Measurements from ENCODE around the gene TBL1X.
"Not testable (repeated sequence)": the region's sequence is repeated elsewhere in the genome, so short reads cannot be mapped to it uniquely, and the experiment has no call there.

Gene TBL1X

DNA sequence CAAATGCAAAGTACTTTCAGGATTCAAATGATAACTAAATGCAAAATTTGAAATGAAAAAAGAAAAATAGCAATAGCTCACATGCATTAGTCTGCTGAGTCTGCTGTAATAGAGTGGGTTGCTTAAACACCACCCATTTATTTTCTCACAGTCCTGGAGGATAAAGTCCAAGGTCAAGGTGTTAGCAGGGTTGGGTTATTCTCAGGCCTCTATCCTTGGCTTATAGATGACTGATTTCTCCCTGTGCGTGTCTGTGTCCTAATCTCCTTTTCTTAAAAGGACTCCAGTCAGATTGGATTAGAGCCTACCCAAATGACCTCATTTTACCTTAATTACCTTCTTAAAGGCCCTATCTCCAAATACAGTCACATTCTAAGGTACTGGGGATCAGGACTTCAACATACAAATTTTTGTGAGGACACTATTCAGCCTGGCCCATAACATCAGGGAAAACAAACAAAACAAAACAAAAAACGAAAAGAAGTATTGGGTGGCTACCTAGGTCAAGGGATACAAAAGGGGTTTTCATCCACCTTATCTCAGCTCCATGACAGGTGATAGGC is 6.3 kb upstream of the TBL1X start:
- no peak for DNase-seq (ENCODE audit: extremely low read depth in 1 of 2, low read depth in 1 of 2)

DNA sequence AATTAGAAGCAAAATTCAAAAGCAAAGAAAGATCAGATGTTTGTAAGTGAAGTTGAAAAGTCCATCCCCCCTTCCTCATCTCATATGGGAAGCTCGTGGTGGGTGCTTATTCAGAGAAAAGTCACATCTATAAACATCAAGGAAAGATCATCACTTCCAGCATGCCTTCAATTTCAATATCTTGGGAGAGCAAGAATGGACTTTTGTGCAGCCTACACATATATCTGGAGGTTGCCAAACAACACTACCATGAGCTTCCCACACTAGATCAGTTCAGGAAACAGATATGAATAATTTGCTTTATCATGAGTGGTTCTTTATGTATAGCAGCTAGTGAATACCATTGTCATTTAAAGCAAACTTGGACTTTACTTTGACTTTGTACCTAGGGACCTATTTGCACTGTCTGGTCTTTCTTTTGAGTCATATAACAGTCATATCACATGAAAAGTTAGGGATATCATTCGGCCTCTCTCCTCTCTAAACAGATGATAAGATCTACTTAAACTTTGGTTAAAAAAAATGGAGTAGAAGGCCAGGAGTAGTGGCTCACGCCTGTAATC is 5.6 kb upstream of the TBL1X start:
- DNase-seq (ENCODE audit: extremely low read depth in 1 of 2, low read depth in 1 of 2), result no peak

DNA sequence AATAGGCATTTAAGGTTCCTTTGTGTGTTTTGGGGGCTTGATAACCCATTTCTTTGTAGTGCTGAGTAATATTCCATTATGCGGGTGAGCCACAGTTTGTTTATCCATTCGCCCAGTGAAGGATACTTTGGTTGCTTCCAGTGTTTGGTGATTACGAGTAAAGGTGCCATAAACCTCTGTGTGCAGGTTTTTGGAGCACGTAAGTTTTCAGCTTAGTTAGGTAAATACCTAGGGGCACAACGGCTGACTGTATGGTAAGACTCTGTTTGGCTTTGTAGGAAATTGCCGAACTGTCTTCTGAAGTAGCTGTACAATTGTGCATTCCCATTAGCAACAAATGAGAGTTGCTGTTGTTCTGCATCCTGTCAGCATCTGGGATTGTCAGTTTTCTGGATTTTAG is 3.8 kb upstream of the TBL1X start:
- DNase-seq (ENCODE audit: extremely low read depth in 1 of 2, low read depth in 1 of 2), result no peak

DNA sequence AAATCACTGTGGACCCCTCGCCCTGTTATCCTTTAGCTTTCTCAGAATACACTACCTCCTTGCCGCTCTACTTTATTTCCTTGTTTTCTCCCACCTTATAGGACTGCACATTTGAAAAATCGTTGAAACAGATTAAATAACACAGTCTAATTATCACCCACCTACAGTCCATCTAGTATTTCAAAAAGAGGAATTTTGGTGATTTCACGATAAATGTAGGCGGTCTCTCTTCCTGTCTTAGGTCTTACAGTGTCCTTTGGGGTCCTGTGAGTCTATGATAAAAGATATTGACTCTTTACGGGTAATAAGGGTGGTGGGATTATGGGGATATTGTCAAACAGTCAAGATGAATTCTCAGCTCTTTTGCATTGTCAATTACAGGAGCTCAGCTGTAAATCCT is 2.4 kb upstream of the TBL1X start:
- DNase-seq (ENCODE audit: extremely low read depth in 1 of 2, low read depth in 1 of 2), result no peak

DNA sequence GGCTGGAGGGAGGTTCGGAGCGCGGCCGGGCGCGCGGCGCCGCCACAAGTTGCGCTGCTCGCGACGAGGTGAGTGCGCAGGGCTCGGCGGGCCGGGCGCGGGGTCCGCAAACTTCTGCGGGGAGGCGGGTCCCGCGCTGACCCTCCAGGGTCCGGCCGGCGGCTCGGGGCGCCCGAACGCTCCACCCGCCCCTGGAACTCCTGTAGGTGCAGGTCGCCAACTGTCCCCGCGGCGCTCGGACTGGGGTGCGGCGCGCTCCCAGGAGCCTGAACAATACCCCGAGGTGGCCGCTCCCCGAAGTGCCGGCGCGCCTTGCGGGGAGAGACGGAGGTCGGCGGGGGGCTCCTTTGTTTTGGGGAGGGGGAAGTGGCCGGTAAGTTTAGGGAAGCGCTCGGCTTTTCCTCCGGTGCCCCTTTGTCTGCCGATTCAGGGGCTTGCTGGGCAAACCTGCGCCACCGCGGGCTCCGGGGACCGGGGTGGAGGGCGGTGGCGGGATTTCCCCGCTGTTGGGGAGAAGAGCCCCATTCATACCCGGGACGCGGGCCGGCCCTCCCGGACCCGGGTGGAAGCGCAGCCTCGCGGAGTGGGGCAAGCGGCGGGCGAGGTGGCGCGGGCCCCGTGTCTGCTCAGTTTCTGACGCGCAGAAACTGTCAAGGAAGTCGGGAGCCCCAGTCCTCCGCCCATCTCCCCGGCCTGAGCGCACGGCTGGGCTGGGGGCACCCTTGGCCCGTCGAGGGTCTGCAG is 694 bp downstream of the TBL1X start:
- DNase-seq (ENCODE audit: extremely low read depth in 1 of 2, low read depth in 1 of 2), result no peak

DNA sequence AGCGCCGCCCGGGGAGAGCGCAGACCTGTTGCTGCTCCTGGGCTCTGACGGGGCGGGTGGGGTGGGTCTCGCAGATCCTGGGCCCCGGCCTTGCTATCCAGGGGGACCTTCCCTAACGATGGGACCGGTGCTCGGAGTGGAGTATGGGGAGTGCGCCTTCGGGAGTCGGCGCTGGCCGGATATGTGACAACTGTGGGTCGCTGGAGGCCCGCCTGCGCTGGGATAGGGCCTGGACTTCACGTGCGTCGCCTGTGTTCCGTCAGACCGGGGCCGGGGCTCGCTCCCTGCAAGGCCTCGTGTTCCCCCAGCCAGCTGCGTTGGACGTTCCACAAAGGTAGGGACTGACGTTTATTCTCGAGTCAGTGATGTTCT is 1.3 kb downstream of the TBL1X start:
- no peak for DNase-seq (ENCODE audit: extremely low read depth in 1 of 2, low read depth in 1 of 2)

DNA sequence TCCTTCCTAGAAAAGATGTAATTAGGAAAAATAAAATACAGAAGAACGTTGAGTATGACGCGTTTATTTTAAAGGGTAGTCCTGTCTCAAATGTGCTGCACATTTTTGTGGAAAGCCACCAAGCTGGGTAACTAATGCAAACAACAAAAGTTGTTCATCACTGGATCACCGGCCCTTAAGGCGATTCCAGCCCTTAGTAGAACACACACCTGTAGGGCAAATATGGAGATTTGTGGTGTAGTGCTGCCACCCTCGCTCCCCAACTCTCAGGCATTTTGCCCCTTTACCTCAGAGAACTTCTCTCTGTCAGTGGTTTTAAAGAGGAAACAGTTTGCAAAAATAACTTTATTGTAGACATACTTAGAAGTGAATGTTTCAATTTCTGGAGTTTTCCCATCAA is 1.9 kb downstream of the TBL1X start:
- no peak for DNase-seq (ENCODE audit: extremely low read depth in 1 of 2, low read depth in 1 of 2)

DNA sequence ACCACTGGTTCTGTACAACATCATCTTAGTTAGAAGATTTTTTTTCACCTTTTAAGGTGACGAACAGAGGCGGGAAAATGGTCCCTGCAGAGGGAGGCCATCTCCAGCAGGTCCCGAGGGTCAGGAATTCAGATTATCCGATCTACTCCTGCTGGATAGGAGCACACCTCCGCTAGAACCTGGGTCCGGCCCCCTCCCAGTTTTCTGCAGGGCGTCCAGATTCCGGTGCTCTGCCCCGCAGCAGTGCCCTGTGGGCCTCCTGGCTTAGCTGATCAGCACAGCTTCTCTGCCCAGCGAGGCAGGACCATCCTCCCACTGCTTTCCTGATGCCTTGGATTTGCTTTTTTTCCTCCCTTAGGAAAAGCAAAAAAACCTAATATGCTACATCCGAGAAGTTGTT is 2.3 kb downstream of the TBL1X start:
- DNase-seq (ENCODE audit: extremely low read depth in 1 of 2, low read depth in 1 of 2), result no peak

DNA sequence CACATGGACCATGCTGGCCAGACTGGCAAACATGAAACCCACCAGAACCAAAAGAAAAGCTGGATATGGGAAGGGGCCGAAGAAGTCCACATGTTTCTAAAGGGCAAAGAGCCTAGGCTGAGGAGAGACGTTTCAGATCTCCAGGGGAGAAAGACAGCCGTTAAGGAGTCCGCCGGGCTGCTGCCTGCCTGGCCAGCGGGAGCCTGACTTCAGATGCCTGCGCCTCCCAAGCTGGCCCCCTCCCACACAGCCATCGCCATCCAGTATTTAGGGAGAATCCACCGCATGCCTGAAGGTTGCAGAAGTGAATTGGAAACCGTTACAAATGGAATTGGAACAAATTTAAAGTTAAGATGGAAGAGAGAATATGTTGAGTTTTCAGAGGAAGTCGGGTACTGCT is 2.9 kb downstream of the TBL1X start:
- no peak for DNase-seq (ENCODE audit: extremely low read depth in 1 of 2, low read depth in 1 of 2)

DNA sequence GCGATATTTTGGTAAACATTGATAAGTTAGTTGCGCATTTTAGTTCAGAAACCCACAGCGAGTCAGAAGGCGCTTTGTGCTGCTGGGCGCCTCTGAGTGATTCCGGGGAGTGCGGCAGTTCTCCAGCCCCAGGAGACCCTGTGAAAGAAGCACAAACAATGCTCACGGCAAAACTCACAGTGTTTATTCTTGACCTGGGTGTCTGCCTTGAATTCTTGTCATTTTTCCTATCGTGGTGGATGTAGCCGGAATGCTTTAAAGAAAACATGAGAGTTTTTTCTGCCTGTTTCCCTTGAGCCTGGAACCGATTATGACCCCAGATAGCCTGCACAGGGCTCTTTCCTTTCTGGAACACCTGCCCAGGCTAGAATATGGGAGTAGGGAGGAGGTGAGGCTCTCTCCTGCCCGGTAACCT is 6.7 kb downstream of the TBL1X start:
- DNase-seq (ENCODE audit: extremely low read depth in 1 of 2, low read depth in 1 of 2), result no peak

DNA sequence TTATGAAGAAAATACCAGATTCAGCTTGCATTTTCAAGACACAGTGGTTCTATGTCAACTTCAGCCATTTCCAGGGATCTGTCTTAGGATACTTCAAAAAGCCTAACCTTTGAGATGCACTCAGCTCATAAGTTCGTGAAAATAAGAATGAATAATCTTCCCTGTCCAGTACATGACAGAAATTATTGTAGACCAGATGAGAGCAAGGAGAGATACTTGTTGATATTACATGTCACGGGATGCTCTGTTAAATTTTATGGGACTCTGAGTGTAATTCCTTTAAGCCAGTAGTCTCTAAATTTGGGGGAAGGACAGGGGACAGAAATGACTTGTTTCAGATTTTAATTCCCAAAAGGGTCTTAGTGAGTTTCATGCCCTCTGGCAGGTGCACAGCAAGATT is 8.8 kb downstream of the TBL1X start:
- DNase-seq (ENCODE audit: extremely low read depth in 1 of 2, low read depth in 1 of 2), result no peak

DNA sequence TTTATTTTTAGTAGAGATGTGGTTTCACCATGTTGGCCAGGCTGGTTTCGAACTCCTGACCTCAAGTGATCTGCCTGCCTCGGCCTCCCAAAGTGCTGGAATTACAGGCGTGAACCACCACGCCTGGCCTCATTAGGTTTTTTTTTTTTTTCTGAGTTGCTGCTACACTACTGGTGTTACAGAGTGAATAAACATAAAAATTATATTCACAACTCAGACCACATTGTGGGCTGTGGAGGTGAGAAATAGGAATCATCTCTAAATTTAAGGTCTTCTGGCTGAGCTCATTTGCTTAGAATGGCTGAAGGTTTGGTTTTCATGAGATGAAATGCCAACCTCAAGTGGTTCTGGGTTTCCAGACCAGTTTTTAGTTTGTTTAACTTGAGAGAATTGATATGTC is 10.6 kb downstream of the TBL1X start:
- DNase-seq (ENCODE audit: extremely low read depth in 1 of 2, low read depth in 1 of 2), result not testable (repeated sequence)

DNA sequence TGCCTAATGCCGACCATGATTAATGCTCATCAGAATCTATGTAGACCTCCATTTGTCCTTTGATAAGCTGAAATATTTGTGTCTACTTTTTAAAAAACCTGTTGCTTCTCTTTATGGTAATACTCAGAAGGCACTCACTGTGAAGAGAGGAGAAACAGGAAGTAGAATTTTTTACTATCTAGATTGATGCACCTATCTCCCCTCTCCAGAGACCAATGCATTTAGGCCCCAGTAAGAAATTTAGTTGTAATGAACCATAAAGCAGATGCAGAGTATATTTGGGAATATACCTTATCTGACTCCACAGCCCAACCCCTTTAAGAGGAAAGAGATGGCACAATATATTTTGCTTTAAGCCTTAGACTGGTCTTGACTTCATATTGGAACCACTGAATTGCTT is 11.1 kb downstream of the TBL1X start:
- DNase-seq (ENCODE audit: extremely low read depth in 1 of 2, low read depth in 1 of 2), result no peak

DNA sequence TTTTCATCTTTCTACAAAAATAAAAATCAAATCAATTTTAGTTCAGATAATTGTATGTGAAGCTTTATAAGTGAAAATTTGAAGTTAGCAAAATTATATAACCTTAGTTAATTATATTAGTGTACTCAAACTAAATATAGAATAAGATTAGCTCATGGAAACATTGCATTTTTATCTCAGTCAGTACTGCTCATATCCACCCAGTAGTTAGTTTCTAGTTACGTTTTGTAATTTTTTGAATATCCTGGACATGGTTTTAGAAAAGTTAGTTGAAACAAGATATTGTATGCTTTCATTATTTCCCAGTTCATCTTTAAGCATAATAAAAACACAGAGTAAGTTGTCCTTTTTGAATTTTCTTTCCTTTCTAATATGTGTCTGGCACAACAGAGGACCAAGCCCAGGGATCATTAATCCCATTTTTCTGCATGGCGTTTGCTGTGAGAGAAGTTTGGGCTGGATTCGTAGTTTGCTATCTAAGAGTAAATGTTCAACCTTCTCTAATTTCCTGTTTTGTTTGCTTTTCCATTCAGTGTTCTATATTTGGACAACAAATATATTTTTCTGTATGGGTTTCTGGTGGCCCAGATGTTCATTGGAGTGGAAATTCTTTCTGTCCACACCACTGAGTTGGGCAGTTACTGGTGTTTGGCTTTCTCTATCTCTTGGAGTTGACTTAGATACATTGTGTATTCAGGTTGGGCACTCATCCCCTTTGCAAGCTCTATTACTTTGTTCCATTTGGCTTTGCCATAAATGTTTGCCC is 12.1 kb downstream of the TBL1X start:
- DNase-seq (ENCODE audit: extremely low read depth in 1 of 2, low read depth in 1 of 2), result no peak

DNA sequence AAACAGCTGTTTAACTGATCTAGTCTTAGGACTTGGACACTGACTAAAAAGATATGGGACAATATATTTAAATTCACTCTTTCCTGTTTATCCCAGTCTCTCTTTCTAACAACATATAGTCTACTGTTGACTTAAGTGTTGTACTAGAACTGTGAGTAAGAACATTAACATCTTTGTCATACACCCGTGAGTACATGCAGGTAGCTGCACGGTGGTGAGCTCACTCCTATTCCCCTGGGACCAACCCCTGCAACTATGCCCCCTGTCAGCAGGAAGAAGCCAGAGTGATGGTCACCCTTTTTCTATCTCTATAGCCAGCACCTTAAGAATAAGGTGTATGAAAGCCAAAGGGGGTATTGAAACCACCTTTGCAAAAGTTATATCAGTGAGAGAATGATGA is 17.6 kb downstream of the TBL1X start:
- no peak for DNase-seq (ENCODE audit: extremely low read depth in 1 of 2, low read depth in 1 of 2)

DNA sequence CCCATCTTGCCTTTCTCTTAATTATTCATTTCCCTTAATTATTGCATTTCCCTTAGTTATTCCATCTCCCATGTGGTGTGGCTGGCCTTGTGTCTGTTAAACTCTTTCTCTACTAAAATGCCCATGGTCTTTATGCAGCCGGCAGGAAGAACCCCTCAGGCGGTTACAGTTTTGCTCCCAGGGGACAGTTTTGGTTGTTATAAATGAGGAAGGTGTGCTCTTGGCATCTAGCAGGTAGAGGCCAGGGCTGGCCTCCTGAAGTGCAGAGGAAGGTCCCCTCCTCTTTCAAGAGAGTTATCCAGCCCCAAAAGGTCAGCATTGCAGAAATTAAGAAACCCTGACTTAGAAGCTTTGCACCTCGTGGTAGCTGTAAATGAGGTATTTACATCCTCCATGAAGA is 18.0 kb downstream of the TBL1X start:
- no peak for DNase-seq (ENCODE audit: extremely low read depth in 1 of 2, low read depth in 1 of 2)

DNA sequence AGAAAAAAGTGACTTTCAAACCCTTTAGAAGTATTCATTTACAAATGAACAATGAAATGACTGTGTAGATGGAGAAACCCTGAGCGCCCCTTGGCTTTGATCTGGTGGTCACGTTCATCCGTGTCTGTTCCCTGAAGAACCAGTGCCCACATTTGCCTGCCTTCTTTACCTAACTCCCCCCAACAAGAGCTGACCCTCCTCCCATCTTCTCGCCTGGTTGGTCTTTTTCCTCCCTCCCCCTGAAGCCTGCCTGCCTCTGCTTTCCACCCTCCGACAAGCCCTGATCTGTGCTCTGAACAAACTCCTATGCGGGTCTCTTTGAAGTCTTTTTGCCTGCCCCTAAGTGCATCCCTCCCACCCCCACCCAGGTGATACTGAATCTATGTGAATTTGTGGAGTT is 18.5 kb downstream of the TBL1X start:
- no peak for DNase-seq (ENCODE audit: extremely low read depth in 1 of 2, low read depth in 1 of 2)

DNA sequence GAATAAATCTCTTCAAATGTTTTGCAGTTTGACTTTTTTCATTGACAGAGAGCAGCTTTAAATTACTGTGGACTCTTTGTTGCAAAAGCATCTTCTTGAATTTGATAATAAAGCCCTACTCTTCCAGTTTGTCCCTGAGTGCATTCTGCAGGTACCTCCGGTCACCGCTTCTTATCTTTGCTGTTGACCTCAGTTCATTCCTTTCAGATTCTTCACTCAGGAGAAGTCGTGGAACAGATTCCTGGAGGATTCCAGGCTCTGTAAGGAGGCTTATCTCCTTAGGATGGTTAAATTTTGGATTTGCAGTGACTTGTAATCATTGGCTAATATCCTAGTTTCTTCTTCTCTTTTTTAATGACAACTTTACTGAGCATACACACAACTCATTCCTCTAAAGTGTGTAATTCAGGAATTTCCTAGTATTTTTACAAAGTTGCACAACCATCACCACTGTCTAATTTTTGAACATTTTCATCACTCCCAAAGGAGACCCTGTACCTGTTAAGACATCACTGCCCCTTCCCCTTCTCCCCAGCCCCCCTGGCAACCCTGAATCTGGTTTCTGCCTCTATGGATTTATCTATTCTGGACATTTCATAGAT is 22.0 kb downstream of the TBL1X start:
- DNase-seq (ENCODE audit: extremely low read depth in 1 of 2, low read depth in 1 of 2), result no peak

DNA sequence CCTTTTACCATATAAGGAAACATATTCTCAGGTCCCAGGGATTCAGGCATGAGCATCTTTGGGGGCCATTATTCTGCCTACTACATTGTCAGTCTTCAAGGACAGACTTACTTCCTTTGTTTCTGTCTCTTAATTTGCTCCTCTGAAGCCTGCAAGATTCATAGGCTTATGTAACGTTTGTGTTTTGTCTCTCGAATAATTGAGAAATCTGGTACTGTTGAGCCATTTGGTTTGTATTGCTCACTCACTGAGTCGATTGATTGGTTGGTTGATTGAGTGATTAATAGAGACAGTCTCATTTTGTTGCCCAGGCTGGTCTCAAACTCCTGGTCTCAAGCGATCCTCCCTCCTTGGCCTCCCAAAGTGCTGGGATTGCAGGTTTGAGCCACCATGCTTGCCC is 23.7 kb downstream of the TBL1X start:
- DNase-seq (ENCODE audit: extremely low read depth in 1 of 2, low read depth in 1 of 2), result no peak

DNA sequence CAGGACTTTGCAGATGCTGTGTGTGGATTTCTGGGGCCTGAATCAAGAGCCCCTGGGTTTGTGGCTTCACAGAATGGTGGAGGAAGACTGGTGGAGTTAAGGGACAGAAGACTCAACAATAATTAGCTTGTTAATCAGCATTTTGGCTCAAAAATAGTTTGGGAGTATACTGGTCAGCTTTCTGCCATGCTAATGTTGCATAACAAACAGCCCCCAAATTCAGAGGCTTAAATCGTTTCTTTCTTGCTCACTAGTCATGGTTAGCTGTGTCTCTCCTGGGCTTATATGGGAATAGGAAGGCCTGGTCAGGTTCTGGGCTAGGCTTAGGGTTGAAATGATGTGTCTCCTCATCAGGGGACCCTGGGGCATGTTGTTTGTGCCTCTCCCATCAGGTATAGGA is 24.4 kb downstream of the TBL1X start:
- DNase-seq (ENCODE audit: extremely low read depth in 1 of 2, low read depth in 1 of 2), result no peak

DNA sequence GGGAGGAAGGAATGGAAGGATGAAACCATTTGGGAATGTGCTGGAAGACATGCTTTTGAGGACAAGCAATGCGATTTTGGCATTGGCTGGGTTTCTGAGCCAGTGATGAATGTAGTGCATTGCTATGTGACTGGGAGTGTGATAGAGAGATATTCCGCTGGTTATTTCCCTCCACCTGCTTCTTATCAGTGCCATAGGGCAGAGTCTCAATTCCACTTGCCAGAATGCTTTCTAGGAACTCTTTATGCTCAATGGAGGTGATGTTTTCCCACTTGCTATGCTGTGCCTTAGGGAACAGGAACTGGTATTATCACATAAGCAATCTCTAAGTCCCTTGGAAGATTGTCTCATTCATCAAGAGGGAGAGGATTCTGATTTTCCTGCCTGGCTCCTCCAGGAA is 28.0 kb downstream of the TBL1X start:
- no peak for DNase-seq (ENCODE audit: extremely low read depth in 1 of 2, low read depth in 1 of 2)

DNA sequence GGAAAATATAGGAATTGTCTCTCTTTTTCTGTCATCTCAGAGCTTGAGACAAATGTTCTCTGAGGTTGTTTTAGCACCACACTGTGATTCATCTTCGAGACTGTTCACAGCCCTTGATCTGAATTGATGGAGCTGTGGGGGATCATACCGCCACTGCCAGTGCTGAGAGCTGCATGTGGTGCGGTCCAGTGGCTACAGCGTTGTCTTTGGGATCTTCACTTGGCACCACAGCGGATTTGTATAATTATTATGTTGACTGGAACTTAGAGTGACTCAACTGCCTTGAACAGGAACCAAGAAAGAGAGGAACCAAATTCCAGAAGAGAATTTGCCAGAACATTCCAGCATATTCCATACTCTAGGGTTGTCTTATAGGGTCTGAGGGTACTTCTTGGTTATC is 29.1 kb downstream of the TBL1X start:
- DNase-seq (ENCODE audit: extremely low read depth in 1 of 2, low read depth in 1 of 2), result no peak

Measured in stimulated activated CD8-positive, alpha-beta memory T cell treated with anti-CD3 and anti-CD28 coated beads, Interleukin-7, amount 100 ng/mL, for 48 hours (primary cell).